ENCODE measurements around the gene KLHL28. TPM values are rescaled to one million over a fixed set of nuclear protein-coding genes. Genes with fewer than 3 reads are reported as not detected.

The KLHL28 gene
- total and polyA plus RNA-seq, 10 of the 15 experiments (the other 5 are each of a cell fraction or from before 2014, with no cell fraction given), result 2.7 to 9.8 (median 6.2) TPM

DNA sequence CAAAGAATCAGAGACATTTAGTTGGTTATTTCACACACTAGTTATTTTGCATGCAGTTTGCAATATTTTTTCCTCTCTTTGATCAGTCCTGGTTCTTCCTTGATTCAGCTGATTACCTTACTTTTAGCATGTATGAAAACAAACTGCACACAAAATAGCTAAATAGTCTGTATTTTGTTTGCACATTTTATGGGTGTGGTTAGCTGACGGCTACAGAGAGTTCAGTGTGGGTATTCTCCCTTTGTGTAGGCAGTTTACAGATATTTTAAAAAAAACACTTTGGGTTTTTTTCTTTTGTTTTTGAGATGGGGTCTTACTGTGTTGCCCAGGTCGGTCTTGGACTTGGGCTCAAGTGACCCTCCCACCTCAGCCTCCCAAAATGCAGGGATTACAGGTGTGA is 28.8 kb upstream of the KLHL28 start:
- POLR2A ChIA-PET, result interaction anchor here (0.7 to 0.9 kb wide), 2 partner anchors 32 to 439 kb away, joined by 3 to 6 read pairs; no protein-coding TSS in a partner anchor
- CTCF ChIA-PET, result interaction anchor here (0.5 kb wide), 1 partner anchor 58 kb away, joined by 3 read pairs; no protein-coding TSS in a partner anchor
- no peak for FAIRE-seq

More for the DNA sequence above, 28.8 kb upstream of the KLHL28 start:
- BruUV-seq (replicated peaks), result no TSS peak
- no peak overlapping the region for H2AFZ ChIP-seq (ENCODE audit: control insufficient read depth, low read depth, low read length)
- H3K27ac ChIP-seq (ENCODE audit: control insufficient read depth, insufficient read depth), result no peak overlapping the region
- intact Hi-C loops (cut with micrococcal nuclease; ENCODE audit: unreplicated experiment), result no loop called here
- DNase-seq (ENCODE audit: low read depth, low spot score) (no peak), ATAC-seq (no peak)
- SMC1A ChIA-PET (ENCODE audit: uncharacterized antibody, unreplicated experiment), result interaction anchor here (1.6 kb wide), 2 partner anchors 9 to 44 kb away, joined by 4 read pairs; no protein-coding TSS in a partner anchor
- H3K36me3 ChIP-seq (ENCODE audit: control insufficient read depth in 2 of 2, insufficient read depth in 2 of 2, low read length in 1 of 2), result peaks cover 0 to 4% of the 10 kb centered on the region in 2 experiments; a peak in 1 of 4 replicates
- in situ Hi-C loops (cut with MboI), result no loop called here
- H3K27me3 ChIP-seq (replicated peaks in 1 of 2; ENCODE audit: control insufficient read depth in 2 of 2, insufficient read depth in 2 of 2, low read length in 1 of 2), result no peaks in the 10 kb centered on the region
- H3K4me3 ChIP-seq, result no peak overlapping the region
- 71% methylated on average over 2 of the region's 2 CpGs for WGBS (ENCODE audit: insufficient coverage, insufficient replicate concordance, low lambda C conversion rate, missing lambda C conversion rate)
- TF ChIP-seq CBX5 (IDR thresholded peaks at IDR 0.05; ENCODE audit: low read depth) (no peak), CEBPZ (IDR thresholded peaks at IDR 0.05; ENCODE audit: low read depth, low read length) (no peak), CREM (IDR thresholded peaks at IDR 0.05; ENCODE audit: low read depth) (no peak), NBN (IDR thresholded peaks at IDR 0.05) (no peak), GATAD2B (conservative IDR thresholded peaks at IDR 0.05; ENCODE audit: low read depth) (no peak), YY1 (IDR thresholded peaks at IDR 0.05; ENCODE audit: low read depth, low read length) (no peak), ZNF274 (IDR thresholded peaks at IDR 0.05; ENCODE audit: insufficient read depth, insufficient read length) (no peak), PRDM15 (CRISPR knock-in tag; IDR thresholded peaks at IDR 0.05) (no peak), NRF1 (conservative IDR thresholded peaks at IDR 0.05; ENCODE audit: low read depth, low read length) (no peak), USF1 (IDR thresholded peaks at IDR 0.05; ENCODE audit: borderline replicate concordance, extremely low read length, insufficient read depth, low read depth, low read length) (no peak), SPI1 (IDR thresholded peaks at IDR 0.05; ENCODE audit: borderline replicate concordance, insufficient read depth, low read depth, low read length) (no peak), CBFB (IDR thresholded peaks at IDR 0.05; ENCODE audit: low read depth) (no peak), TCF7 (IDR thresholded peaks at IDR 0.05; ENCODE audit: borderline replicate concordance) (no peak), TAF1 (IDR thresholded peaks at IDR 0.05; ENCODE audit: borderline replicate concordance, low read depth, low read length) (no peak), SIX5 (IDR thresholded peaks at IDR 0.05; ENCODE audit: low read depth, low read length, severe bottlenecking) (no peak), ETV6 (conservative IDR thresholded peaks at IDR 0.05 in 1 of 2, IDR thresholded peaks at IDR 0.05 in 1 of 2; ENCODE audit: borderline replicate concordance in 1 of 2, low read depth in 1 of 2) (no peak)
- H3K9me3 ChIP-seq (replicated peaks; ENCODE audit: control insufficient read depth, insufficient read depth, low read length), result peaks cover 14% of the 10 kb centered on the region
- H3K79me2 ChIP-seq (ENCODE audit: control insufficient read depth, insufficient read depth, low read length), result no peaks in the 10 kb centered on the region; the same call in 1 of the 2 replicates
- no peaks in the 10 kb centered on the region for H4K20me1 ChIP-seq (ENCODE audit: control insufficient read depth, insufficient read depth)
- no peaks in the 10 kb centered on the region for H3K4me1 ChIP-seq (ENCODE audit: control insufficient read depth, insufficient read depth, low read length)
- H3K9ac ChIP-seq (ENCODE audit: control insufficient read depth, insufficient read depth, low read length), result no peak overlapping the region
- RAD21 ChIA-PET (ENCODE audit: unreplicated experiment), result interaction anchor here (0.6 kb wide), 1 partner anchor 95 kb away, joined by 4 read pairs; no protein-coding TSS in a partner anchor
- H3K4me2 ChIP-seq (ENCODE audit: control insufficient read depth, insufficient read depth), result no peak overlapping the region

Data from GM12878 (cell line).